Prostate gland (tissue), 2 donors: ENCODE data around the gene RRAS.
A peak's percentile ranks its signal among the peaks of the same experiment; 100 is the strongest.

Source experiments
- CTCF ChIP-seq, 4 experiments: fragments of 200-600 bp in 2 of 4; fragments of 450-650 bp in 2 of 4; sonication (generic) in 2 of 4; IDR thresholded peaks; 1 replicate in 3 of 4; 2 replicates in 1 of 4; pipeline ENCODE4 v1.5.1; 2016 to 2019; ENCODE audit warnings: antibody characterized with exemption in 4 of 4, mild to moderate bottlenecking in 2 of 4, moderate library complexity in 2 of 4
- POLR2A ChIP-seq: fragments of 450-650 bp; IDR thresholded peaks from one replicate; pipeline ENCODE4 v1.6.1; 2016; ENCODE audit warnings: antibody characterized with exemption, mild to moderate bottlenecking
- POLR2AphosphoS5 ChIP-seq: sonication (generic); formaldehyde crosslinking; IDR thresholded peaks from one replicate; pipeline ENCODE4 v1.6.1; 2017; ENCODE audit warnings: antibody characterized with exemption

GRCh38 chr19:49640113-49640898, at the start of gene RRAS:
- TF ChIP-seq CTCF (IDR thresholded peaks at IDR 0.05) (peak in 1 of 4 experiments; percentile 21), POLR2AphosphoS5 (peak; percentile 95), POLR2A (peak; percentile 75)
